GM23338 (cell line): ENCODE results near the gene CXXC5. TPM values are rescaled to one million over a fixed set of nuclear protein-coding genes. Genes with fewer than 3 reads are reported as not detected.

Source experiments
- ATAC-seq: fragments of 200-7000 bp; cut with Tn5 transposase; 3 replicates; pipeline ENCODE4 v1.9.1; 2020
- DNase-seq: peaks from one replicate; pipeline ENCODE4 v3.0.0-alpha.2; 2015; ENCODE audit warnings: low spot score
- H2AFZ ChIP-seq: fragments of 200-600 bp; sonication (generic); 2 replicates; pipeline ENCODE4 v1.8.0; 2016; ENCODE audit warnings: antibody characterized with exemption, mild to moderate bottlenecking, moderate library complexity
- H3F3A ChIP-seq: fragments of 200-600 bp; sonication (generic); replicated peaks from 2 replicates; pipeline ENCODE4 v1.8.0; 2017; ENCODE audit warnings: antibody characterized with exemption, mixed run types, low read depth
- H3K27ac ChIP-seq: fragments of 200-600 bp; sonication (generic); 2 replicates; pipeline ENCODE4 v1.6.1; 2016; ENCODE audit warnings: low read depth
- H3K27me3 ChIP-seq: fragments of 200-600 bp; sonication (generic); 2 replicates; pipeline ENCODE4 v1.8.0; 2016; ENCODE audit warnings: mild to moderate bottlenecking, mixed run types, moderate library complexity; ENCODE audit not compliant: insufficient read depth
- H3K36me3 ChIP-seq: fragments of 200-600 bp; sonication (generic); 2 replicates; pipeline ENCODE4 v1.8.0; 2016; ENCODE audit warnings: mild to moderate bottlenecking; ENCODE audit not compliant: insufficient read depth
- H3K4me1 ChIP-seq: fragments of 200-600 bp; sonication (generic); 2 replicates; pipeline ENCODE4 v1.8.0; 2016; ENCODE audit warnings: mild to moderate bottlenecking, moderate library complexity; ENCODE audit not compliant: insufficient read depth
- H3K4me2 ChIP-seq: fragments of 200-600 bp; sonication (generic); 2 replicates; pipeline ENCODE4 v1.7.1; 2017; ENCODE audit warnings: mixed run types
- H3K4me3 ChIP-seq: fragments of 200-600 bp; sonication (generic); 2 replicates; pipeline ENCODE4 v1.6.1; 2016; ENCODE audit warnings: mixed run types
- H3K79me2 ChIP-seq: fragments of 200-600 bp; sonication (generic); replicated peaks from 2 replicates; pipeline ENCODE4 v1.8.0; 2017; ENCODE audit warnings: mild to moderate bottlenecking; ENCODE audit not compliant: insufficient read depth
- H3K9me2 ChIP-seq: fragments of 200-600 bp; sonication (generic); 2 replicates; pipeline ENCODE4 v1.8.0; 2017; ENCODE audit not compliant: insufficient read depth
- H4K20me1 ChIP-seq: fragments of 200-600 bp; sonication (generic); replicated peaks from 2 replicates; pipeline ENCODE4 v1.8.0; 2017; ENCODE audit warnings: mild to moderate bottlenecking; ENCODE audit not compliant: insufficient read depth
- H3K27ac Mint-ChIP-seq: 2 replicates; pipeline ENCODE4 v1.8.0; 2020; ENCODE audit warnings: inconsistent platforms, mild to moderate bottlenecking, moderate library complexity, mixed read lengths
- H3K27me3 Mint-ChIP-seq: 3 replicates; pipeline ENCODE4 v1.8.0; 2022; ENCODE audit warnings: low read depth, mild to moderate bottlenecking, moderate library complexity, mixed read lengths, inconsistent platforms; ENCODE audit not compliant: insufficient read depth, poor library complexity
- H3K36me3 Mint-ChIP-seq: 3 replicates; pipeline ENCODE4 v1.8.0; 2021; ENCODE audit warnings: low read depth, mild to moderate bottlenecking, inconsistent platforms, moderate library complexity, mixed read lengths
- H3K4me1 Mint-ChIP-seq: 3 replicates; pipeline ENCODE4 v1.8.0; 2020; ENCODE audit warnings: mild to moderate bottlenecking, inconsistent platforms, mixed read lengths
- H3K4me3 Mint-ChIP-seq: 3 replicates; pipeline ENCODE4 v1.8.0; 2021; ENCODE audit warnings: moderate library complexity, mild to moderate bottlenecking, inconsistent platforms, mixed read lengths
- H3K9me3 Mint-ChIP-seq: 3 replicates; pipeline ENCODE4 v1.8.0; 2020; ENCODE audit warnings: moderate library complexity, mild to moderate bottlenecking, inconsistent platforms, mixed read lengths
- CTCF ChIP-seq, 2 experiments: fragments of 200-600 bp in 1 of 2; sonication (generic) in 1 of 2; conservative IDR thresholded peaks; 2 replicates each; pipeline versions ENCODE4 v1.5.1 to v1.6.1; 2016 to 2017; ENCODE audit warnings: antibody characterized with exemption in 2 of 2, low read depth in 2 of 2, mild to moderate bottlenecking in 2 of 2, moderate library complexity in 1 of 2
- ETS1 ChIP-seq: IDR thresholded peaks from 2 replicates; pipeline ENCODE4 v1.6.1; 2016; ENCODE audit warnings: antibody characterized with exemption
- EZH2phosphoT487 ChIP-seq: fragments of 200-600 bp; sonication (generic); IDR thresholded peaks from one replicate; pipeline ENCODE4 v1.8.1; 2018; ENCODE audit warnings: antibody characterized with exemption; ENCODE audit not compliant: unreplicated experiment
- JUNB ChIP-seq: IDR thresholded peaks from one replicate; pipeline ENCODE4 v1.6.1; 2016; ENCODE audit warnings: antibody characterized with exemption; ENCODE audit not compliant: unreplicated experiment
- NANOG ChIP-seq: IDR thresholded peaks from 2 replicates; pipeline ENCODE4 v1.6.1; 2016; ENCODE audit warnings: antibody characterized with exemption, borderline replicate concordance
- POLR2AphosphoS5 ChIP-seq: IDR thresholded peaks from 2 replicates; pipeline ENCODE4 v1.6.1; 2016; ENCODE audit warnings: antibody characterized with exemption, low read depth
- REST ChIP-seq: IDR thresholded peaks from one replicate; pipeline ENCODE4 v1.6.1; 2018; ENCODE audit warnings: antibody characterized with exemption; ENCODE audit not compliant: unreplicated experiment
- STAT1 ChIP-seq: IDR thresholded peaks from one replicate; pipeline ENCODE4 v1.6.1; 2016; ENCODE audit warnings: antibody characterized with exemption; ENCODE audit not compliant: unreplicated experiment
- ZNF114 ChIP-seq: fragments of 250-450 bp; sonication (Bioruptor Pico); IDR thresholded peaks from 2 replicates; pipeline ENCODE4 v1.5.0; 2020; ENCODE audit warnings: mild to moderate bottlenecking, moderate library complexity
- polyA plus RNA-seq: library from polyadenylated mRNA; unstranded; fragments of >200 nt; fragmentation: Nextera tagmentation; extraction: Ambion mirVana; gene quantifications from 2 replicates; pipeline ENCODE4 v1.2.1, GENCODE V29; 2016
- total RNA-seq: library from RNA; depleted of rRNA; stranded (reverse); fragments of >200 nt; shearing (Covaris generic); gene quantifications from 2 replicates; pipeline ENCODE4 v1.2.3, GENCODE V29; 2014

Gene CXXC5
- total and polyA plus RNA-seq, 2 experiments from 2014 or later, result 63.3 to 111 TPM

- Histone ChIP-seq H3K27ac (peak overlapping the region; percentile 72; the same call in 1 of the 2 replicates), H3K36me3 (no peaks in the 10 kb centered on the region), H4K20me1 (peaks cover 84% of the 10 kb centered on the region), H3K4me2 (peak overlapping the region; percentile 79), H3K27me3 (no peaks in the 10 kb centered on the region), H2AFZ (no peak overlapping the region), H3K4me3 (peak overlapping the region; percentile 46), H3K9me2 (no peaks in the 10 kb centered on the region), H3K79me2 (peaks cover 99% of the 10 kb centered on the region), H3F3A (peaks cover 13% of the 10 kb centered on the region), H3K4me1 (peaks cover 43% of the 10 kb centered on the region)
- peaks cover 4% of the 10 kb centered on the region; the same call in 2 of the 3 replicates for H3K36me3 Mint-ChIP-seq
- ATAC-seq (peak; percentile 6; the same call in 2 of the 3 replicates), DNase-seq (no peak)
- no peak overlapping the region for H3K27ac Mint-ChIP-seq
- no peaks in the 10 kb centered on the region; the same call in 2 of the 3 replicates for H3K9me3 Mint-ChIP-seq
- peak overlapping the region; percentile 42 for H3K4me3 Mint-ChIP-seq
- TF ChIP-seq REST, result no peak
- no peak for TF ChIP-seq ZNF114
- no peak for TF ChIP-seq CTCF (conservative IDR thresholded peaks at IDR 0.05; ENCODE audit: low read depth in 2 of 2)
- no peak for TF ChIP-seq EZH2phosphoT487
- H3K4me1 Mint-ChIP-seq, result peaks cover 80% of the 10 kb centered on the region
- H3K27me3 Mint-ChIP-seq, result peaks cover 26% of the 10 kb centered on the region
Observed at GRCh38 chr5:139667730-139668063, 19.5 kb downstream of the CXXC5 start.

GRCh38 chr5:139668064-139668880 lies 20.1 kb downstream of the CXXC5 start:
- peaks cover 4% of the 10 kb centered on the region; the same call in 2 of the 3 replicates for H3K36me3 Mint-ChIP-seq
- peak; percentile 82 for DNase-seq
- TF ChIP-seq REST, result no peak
- no peak for TF ChIP-seq ZNF114
- TF ChIP-seq ETS1, result no peak
- no peak for TF ChIP-seq JUNB
- TF ChIP-seq NANOG, result no peak
- no peak for TF ChIP-seq EZH2phosphoT487
- no peak for TF ChIP-seq POLR2AphosphoS5
- TF ChIP-seq STAT1, result no peak

More at GRCh38 chr5:139668064-139668880, 20.1 kb downstream of the CXXC5 start:
- H3K27ac ChIP-seq, result peak overlapping the region; percentile 72; the same call in 1 of the 2 replicates
- H3K4me1 ChIP-seq, result peaks cover 43% of the 10 kb centered on the region
- H3K4me2 ChIP-seq, result peak overlapping the region; percentile 79
- no peaks in the 10 kb centered on the region; the same call in 2 of the 3 replicates for H3K9me3 Mint-ChIP-seq
- H3K4me1 Mint-ChIP-seq, result peaks cover 79% of the 10 kb centered on the region
- no peak overlapping the region for H2AFZ ChIP-seq
- peak overlapping the region; percentile 43; the same call in 2 of the 3 replicates for H3K4me3 Mint-ChIP-seq
- no peaks in the 10 kb centered on the region for H3K9me2 ChIP-seq
- ATAC-seq, result peak; percentile 65
- peaks cover 99% of the 10 kb centered on the region for H3K79me2 ChIP-seq
- H3K36me3 ChIP-seq, result no peaks in the 10 kb centered on the region
- H3K27me3 Mint-ChIP-seq, result peaks cover 29% of the 10 kb centered on the region
- H4K20me1 ChIP-seq, result peaks cover 84% of the 10 kb centered on the region
- H3F3A ChIP-seq, result peaks cover 18% of the 10 kb centered on the region
- no peaks in the 10 kb centered on the region for H3K27me3 ChIP-seq
- peak overlapping the region; percentile 46 for H3K4me3 ChIP-seq
- H3K27ac Mint-ChIP-seq, result no peak overlapping the region
